Fibroblast of lung (primary cell): ENCODE measurements around the gene PHF21A.

ENCODE experiments used
- CTCF ChIP-seq, 2 donors: IDR thresholded peaks in 1 of 2; conservative IDR thresholded peaks in 1 of 2; 1 replicate in 1 of 2; 2 replicates in 1 of 2; pipeline ENCODE4 v1.5.1; 2011 to 2012; ENCODE audit warnings: low read length in 2 of 2, control low read depth in 1 of 2, inconsistent platforms in 1 of 2, low read depth in 1 of 2, mild to moderate bottlenecking in 1 of 2
- EZH2 ChIP-seq: IDR thresholded peaks from 2 replicates; pipeline ENCODE4 v1.5.1; 2012; ENCODE audit warnings: low read length, control low read depth, mild to moderate bottlenecking; ENCODE audit errors: missing control alignments

- TF ChIP-seq CTCF (conservative IDR thresholded peaks at IDR 0.05 in 1 of 2, IDR thresholded peaks at IDR 0.05 in 1 of 2; ENCODE audit: low read depth in 1 of 2, low read length in 2 of 2) (no peak), EZH2 (no peak)
These were observed 218.5 kb downstream of the PHF21A start for GRCh38 chr11:45902452-45903380.
